K562 (cell line): ENCODE measurements around the gene IFNW1. TPM values are rescaled to one million over a fixed set of nuclear protein-coding genes. Genes with fewer than 3 reads are reported as not detected.

ENCODE experiments used
- ATAC-seq: fragments of 200-7000 bp; cut with Tn5 transposase; 3 replicates; pipeline ENCODE4 v1.9.1; 2020; ENCODE audit warnings: moderate library complexity
- BruUV-seq: library from RNA; stranded (reverse); fragments of 400-500 nt; replicated peaks from 2 replicates; lab custom pipeline; 2021; lab: Mats Ljungman, UMichigan
- CTCF ChIA-PET: fragments of 300-600 bp; formaldehyde crosslinking; extraction: SDS; loops from one replicate; lab custom pipeline; 2021; ENCODE audit warnings: low intra/inter-chr PET ratio; lab: Yijun Ruan, JAX
- POLR2A ChIA-PET: fragments of 300-600, 350-650 bp; sonication (Branson Sonifier 250); formaldehyde crosslinking; extraction: SDS; loops from one replicate; lab custom pipeline; 2021; ENCODE audit warnings: antibody characterized with exemption, inconsistent platforms; lab: Yijun Ruan, JAX
- DNase-seq, 4 experiments: peaks; one replicate each; pipeline versions ENCODE4 v3.0.0 to v3.0.0-alpha.2; 2011 to 2018; ENCODE audit warnings: low spot score in 3 of 4, mixed read lengths in 3 of 4; ENCODE audit errors: extremely low read depth in 1 of 4
- FAIRE-seq: peaks from 2 replicates; lab custom pipeline; 2011; peaks lifted over from hg19 to GRCh38; lab: Jason Lieb, UNC
- H2AFZ ChIP-seq: 2 replicates; pipeline ENCODE4 v1.6.0; 2011; ENCODE audit warnings: low read depth, low read length, control low read depth, inconsistent platforms
- H3K27ac ChIP-seq: fragments of 200-600 bp; 3 replicates; pipeline ENCODE4 v1.8.0; 2011; ENCODE audit warnings: low read depth, mild to moderate bottlenecking, control low read depth, inconsistent platforms, low read length, moderate library complexity, mixed read lengths; ENCODE audit errors: extremely low read depth
- H3K27me3 ChIP-seq, 2 experiments: fragments of 300-600 bp in 1 of 2; 2 replicates in 1 of 2; 3 replicates in 1 of 2; pipeline versions ENCODE4 v1.6.0 to v1.8.0; 2011; ENCODE audit warnings: inconsistent platforms in 2 of 2, low read length in 2 of 2, mild to moderate bottlenecking in 1 of 2, mixed read lengths in 1 of 2, moderate library complexity in 1 of 2; ENCODE audit not compliant: control insufficient read depth in 2 of 2, insufficient read depth in 2 of 2
- H3K36me3 ChIP-seq: fragments of 300-600 bp; 3 replicates; pipeline ENCODE4 v1.8.0; 2011; ENCODE audit warnings: mild to moderate bottlenecking, low read length, inconsistent platforms; ENCODE audit not compliant: control insufficient read depth, insufficient read depth
- H3K4me1 ChIP-seq, 2 experiments: fragments of 200-600 bp in 1 of 2; replicated peaks in 1 of 2; 2 replicates in 1 of 2; 3 replicates in 1 of 2; pipeline versions ENCODE4 v1.5.1 to v1.8.0; 2011; ENCODE audit warnings: inconsistent platforms in 2 of 2, low read length in 2 of 2, mild to moderate bottlenecking in 1 of 2, mixed read lengths in 1 of 2, moderate library complexity in 1 of 2; ENCODE audit not compliant: control insufficient read depth in 2 of 2, insufficient read depth in 2 of 2
- H3K4me2 ChIP-seq: 2 replicates; pipeline ENCODE4 v1.6.1; 2011; ENCODE audit warnings: low read length, control low read depth, inconsistent platforms, mixed read lengths; ENCODE audit not compliant: insufficient read depth
- H3K4me3 ChIP-seq: fragments of 200-600 bp; sonication (generic), shearing (Covaris generic); 2 replicates; pipeline ENCODE4 v1.5.1; 2016; ENCODE audit warnings: control low read depth, inconsistent platforms
- H3K79me2 ChIP-seq: fragments of 200-600 bp; 3 replicates; pipeline ENCODE4 v1.8.0; 2011; ENCODE audit warnings: low read length, inconsistent platforms; ENCODE audit not compliant: control insufficient read depth, insufficient read depth
- H3K9ac ChIP-seq, 2 experiments: 2 replicates each; pipeline versions ENCODE4 v1.6.0 to v1.6.1; 2011; ENCODE audit warnings: low read depth in 2 of 2, low read length in 2 of 2, control low read depth in 1 of 2, inconsistent platforms in 1 of 2, mild to moderate bottlenecking in 1 of 2, mixed read lengths in 1 of 2; ENCODE audit not compliant: insufficient read depth in 1 of 2
- H3K9me1 ChIP-seq: one replicate; pipeline ENCODE4 v1.6.0; 2011; ENCODE audit warnings: inconsistent platforms, mild to moderate bottlenecking, low read length, moderate library complexity; ENCODE audit not compliant: control insufficient read depth, insufficient read depth
- H3K9me3 ChIP-seq: replicated peaks from 2 replicates; pipeline ENCODE4 v1.5.1; 2011; ENCODE audit warnings: low read depth, low read length, inconsistent platforms; ENCODE audit not compliant: control insufficient read depth, insufficient read depth
- H4K20me1 ChIP-seq: replicated peaks from 2 replicates; pipeline ENCODE4 v1.6.1; 2011; ENCODE audit warnings: low read length, inconsistent platforms, mixed read lengths; ENCODE audit not compliant: control insufficient read depth, insufficient read depth
- DMBX1 ChIP-seq: fragments of 250-450 bp; sonication (Bioruptor Pico); IDR thresholded peaks from 2 replicates; pipeline ENCODE4 v1.8.0; 2022; ENCODE audit warnings: inconsistent platforms, mild to moderate bottlenecking, moderate library complexity, borderline replicate concordance
- ERF ChIP-seq: fragments of 450-650 bp; formaldehyde crosslinking; IDR thresholded peaks from 2 replicates; pipeline ENCODE4 v1.4.0; 2020; ENCODE audit warnings: mild to moderate bottlenecking, mixed read lengths
- ESRRB ChIP-seq: fragments of 250-450 bp; sonication (Bioruptor Pico); IDR thresholded peaks from 2 replicates; pipeline ENCODE4 v1.5.0; 2020; ENCODE audit warnings: mild to moderate bottlenecking, moderate library complexity, borderline replicate concordance
- FOXA1 ChIP-seq: fragments of 450-650 bp; IDR thresholded peaks from 2 replicates; pipeline ENCODE4 v1.6.1; 2016; ENCODE audit warnings: mild to moderate bottlenecking, borderline replicate concordance
- KLF13 ChIP-seq: fragments of 450-650 bp; IDR thresholded peaks from 2 replicates; pipeline ENCODE4 v1.6.1; 2016; ENCODE audit warnings: missing genetic modification characterization, low read depth, mild to moderate bottlenecking, missing compliant biosample characterization, moderate library complexity, borderline replicate concordance
- LARP7 ChIP-seq: fragments of 450-650 bp; IDR thresholded peaks from 2 replicates; pipeline ENCODE4 v1.6.1; 2016
- NCOA1 ChIP-seq: fragments of 450-650 bp; IDR thresholded peaks from 2 replicates; pipeline ENCODE4 v1.6.1; 2016; ENCODE audit warnings: low read depth
- NFE2 ChIP-seq: IDR thresholded peaks from 2 replicates; pipeline ENCODE4 v1.6.1; 2014; ENCODE audit warnings: antibody characterized with exemption, low read depth
- NFXL1 ChIP-seq: fragments of 450-650 bp; formaldehyde crosslinking; IDR thresholded peaks from 2 replicates; pipeline ENCODE4 v1.4.0; 2021; ENCODE audit warnings: mild to moderate bottlenecking
- TSC22D4 ChIP-seq: fragments of 450-650 bp; IDR thresholded peaks from 2 replicates; pipeline ENCODE4 v1.6.1; 2016; ENCODE audit warnings: missing genetic modification characterization, missing biosample characterization, control low read depth
- YY1 ChIP-seq, 3 experiments: IDR thresholded peaks; 2 replicates each; pipeline ENCODE4 v1.6.1; 2011; ENCODE audit warnings: low read length in 2 of 3, mild to moderate bottlenecking in 2 of 3, moderate library complexity in 2 of 3, borderline replicate concordance in 1 of 3, control low read depth in 1 of 3, low read depth in 1 of 3; ENCODE audit not compliant: insufficient read depth in 3 of 3, insufficient replicate concordance in 2 of 3, control insufficient read depth in 1 of 3, insufficient read length in 1 of 3; ENCODE audit errors: extremely low read depth in 1 of 3
- ZBTB7A ChIP-seq: IDR thresholded peaks from 2 replicates; pipeline ENCODE4 v1.6.1; 2011; ENCODE audit warnings: low read depth, mild to moderate bottlenecking, low read length, moderate library complexity, borderline replicate concordance; ENCODE audit not compliant: control insufficient read depth
- ZNF583 ChIP-seq: fragments of 250-450 bp; sonication (Bioruptor Pico); IDR thresholded peaks from 2 replicates; pipeline ENCODE4 v1.4.0; 2020
- ZNF830 ChIP-seq: fragments of 250-450 bp; sonication (Bioruptor Pico); IDR thresholded peaks from 2 replicates; pipeline ENCODE4 v1.5.0; 2021; ENCODE audit warnings: mild to moderate bottlenecking
- WGBS: fragments of 100-300 bp; shearing (Covaris generic); methylation state at CpG from one replicate; pipeline ENCODE4 v1.1.6; 2016; ENCODE audit warnings: low coverage, mixed read lengths; ENCODE audit not compliant: insufficient coverage; ENCODE audit errors: missing lambda C conversion rate; 5-methylcytosine and 5-hydroxymethylcytosine counted together
- in situ Hi-C: fragments of 300-500 bp; cut with MboI; formaldehyde crosslinking; loops from 4 replicates; pipeline ENCODE4 v1.15.0; 2018; ENCODE audit warnings: inconsistent platforms, mixed read lengths
- intact Hi-C: fragments of 100-400 bp; cut with micrococcal nuclease; formaldehyde crosslinking; loops from 2 replicates; pipeline ENCODE4 v1.14.2; 2022
- polyA plus RNA-seq, 8 experiments: library from polyadenylated mRNA; depleted of rRNA in 4 of 8; stranded (reverse) in 5 of 8; unstranded in 3 of 8; fragments of >200 nt; fragmentation: Nextera tagmentation in 2 of 8; fragmentation: Illumina TruSeq in 1 of 8; extraction: Ambion mirVana in 2 of 8; extraction: Trizol in 1 of 8; gene quantifications; 2 replicates each; pipeline versions ENCODE4 v1.2.1 to v1.2.3, GENCODE V29; 2011 to 2014; ENCODE audit warnings: inconsistent platforms in 1 of 8, missing spikeins in 1 of 8
- total RNA-seq, 7 experiments: library from RNA; depleted of rRNA in 6 of 7; stranded (reverse); fragments of >200 nt in 6 of 7; fragmentation: Illumina TruSeq in 2 of 7; extraction: Trizol in 2 of 7; gene quantifications; 2 replicates each; pipeline versions ENCODE4 v1.2.1 to v1.2.3, GENCODE V29; 2011 to 2021; ENCODE audit warnings: low replicate concordance in 1 of 7
- TF ChIP-seq, protein P1 (sequence below): fragments of 450-650 bp; IDR thresholded peaks from 2 replicates; pipeline ENCODE4 v1.6.1; 2016; ENCODE audit warnings: low read depth, mild to moderate bottlenecking, moderate library complexity
- TF ChIP-seq, protein P2 (sequence below), 2 experiments: fragments of 250-450 bp in 1 of 2; fragments of 450-650 bp in 1 of 2; sonication (Bioruptor Pico) in 1 of 2; IDR thresholded peaks; 2 replicates each; pipeline versions ENCODE4 v1.6.1 to v1.8.0; 2016 to 2021; ENCODE audit warnings: mild to moderate bottlenecking in 2 of 2, moderate library complexity in 2 of 2, missing compliant biosample characterization in 1 of 2, missing genetic modification characterization in 1 of 2

Gene IFNW1
- total and polyA plus RNA-seq, 9 of the 15 experiments (the other 6 are each of a cell fraction or from before 2014, with no cell fraction given), result not detected

DNA sequence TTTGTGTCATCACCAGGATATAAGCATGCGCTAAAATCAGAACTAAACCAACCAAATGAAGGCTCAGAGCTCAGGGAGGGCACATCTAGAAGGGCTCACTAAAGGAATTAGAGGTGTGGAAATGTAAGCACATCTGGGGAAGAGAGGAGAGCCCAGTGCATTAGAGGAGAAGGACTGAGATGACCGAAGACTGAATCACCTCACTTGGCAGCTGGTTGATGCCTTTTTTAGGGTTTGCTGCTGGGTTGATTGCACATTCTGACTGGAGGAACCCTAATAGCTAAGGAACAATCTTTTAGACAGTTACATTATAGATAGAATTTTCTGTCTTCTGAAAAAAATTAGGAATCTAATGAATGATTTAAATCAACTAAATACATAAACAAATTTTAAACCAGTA is 33.0 kb upstream of the IFNW1 start:
- Histone ChIP-seq H3K27ac (no peak overlapping the region), H3K79me2 (no peaks in the 10 kb centered on the region), H3K9me1 (no peaks in the 10 kb centered on the region), H3K4me3 (no peak overlapping the region), H3K4me1 (no peaks in the 10 kb centered on the region), H3K36me3 (no peaks in the 10 kb centered on the region), H2AFZ (no peak overlapping the region)
- no peak for ATAC-seq
- in situ Hi-C loops, result no loop called here
- POLR2A ChIA-PET, result no interaction called here
- TF ChIP-seq TSC22D4 (tag), result no peak
- TF ChIP-seq ZBTB7A, result no peak
- TF ChIP-seq, all 486 proteins: peak for 0
- intact Hi-C loops, result no loop called here
- DNase-seq, result no peak
- H4K20me1 ChIP-seq, result no peaks in the 10 kb centered on the region
- no peak overlapping the region for H3K4me2 ChIP-seq
- no peak overlapping the region for H3K9ac ChIP-seq
- FAIRE-seq, result no peak
- BruUV-seq, result no TSS peak
- H3K9me3 ChIP-seq, result no peaks in the 10 kb centered on the region
- H3K27me3 ChIP-seq, result no peaks in the 10 kb centered on the region
- no CpG with 5 or more reads among the region's 2 CpGs for WGBS
- CTCF ChIA-PET, result no interaction called here

DNA sequence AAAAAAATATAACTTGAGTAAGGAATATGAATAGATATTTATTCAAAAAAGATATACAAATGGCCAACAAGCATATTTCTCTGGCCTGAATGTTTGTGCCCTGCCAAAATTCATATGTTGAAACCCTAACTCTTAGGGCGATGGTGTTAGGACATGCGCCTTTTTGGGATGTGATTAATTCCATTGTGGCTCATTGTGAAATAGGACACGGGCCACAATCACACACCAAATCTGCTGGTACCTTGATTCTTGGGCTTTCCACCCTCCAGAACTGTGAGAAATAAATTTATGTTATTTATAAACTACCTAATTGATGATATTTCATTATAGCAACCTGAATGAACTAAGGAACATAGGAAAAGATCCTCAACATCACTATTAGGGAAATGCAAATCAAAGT is 30.5 kb upstream of the IFNW1 start:
- Histone ChIP-seq H3K79me2 (no peaks in the 10 kb centered on the region), H3K27me3 (no peaks in the 10 kb centered on the region), H2AFZ (no peak overlapping the region), H3K9ac (no peak overlapping the region), H3K36me3 (no peaks in the 10 kb centered on the region), H3K27ac (no peak overlapping the region), H3K9me1 (no peaks in the 10 kb centered on the region), H3K4me3 (no peak overlapping the region), H4K20me1 (no peaks in the 10 kb centered on the region), H3K4me2 (no peak overlapping the region), H3K9me3 (no peaks in the 10 kb centered on the region), H3K4me1 (no peaks in the 10 kb centered on the region)
- ATAC-seq (no peak), DNase-seq (no peak), FAIRE-seq (no peak)
- intact Hi-C loops, result no loop called here
- CTCF ChIA-PET, result no interaction called here
- BruUV-seq, result no TSS peak
- no CpG with 5 or more reads among the region's 3 CpGs for WGBS
- POLR2A ChIA-PET, result no interaction called here
- in situ Hi-C loops, result no loop called here
- TF ChIP-seq ZNF583 (no peak), NFXL1 (CRISPR knock-in tag) (no peak), FOXA1 (no peak), ZNF830 (CRISPR knock-in tag) (no peak), ESRRB (CRISPR knock-in tag) (no peak), NFE2 (no peak), ERF (CRISPR knock-in tag) (no peak), ZBTB7A (no peak), YY1 (IDR thresholded peaks at IDR 0.05; ENCODE audit: borderline replicate concordance in 1 of 3, control insufficient read depth in 1 of 3, extremely low read depth in 1 of 3, insufficient read depth in 3 of 3, insufficient read length in 1 of 3, insufficient replicate concordance in 2 of 3, low read depth in 1 of 3, low read length in 2 of 3) (no peak), NCOA1 (no peak), DMBX1 (CRISPR knock-in tag) (no peak), KLF13 (tag) (no peak), LARP7 (no peak)
- TF ChIP-seq, protein P1, sequence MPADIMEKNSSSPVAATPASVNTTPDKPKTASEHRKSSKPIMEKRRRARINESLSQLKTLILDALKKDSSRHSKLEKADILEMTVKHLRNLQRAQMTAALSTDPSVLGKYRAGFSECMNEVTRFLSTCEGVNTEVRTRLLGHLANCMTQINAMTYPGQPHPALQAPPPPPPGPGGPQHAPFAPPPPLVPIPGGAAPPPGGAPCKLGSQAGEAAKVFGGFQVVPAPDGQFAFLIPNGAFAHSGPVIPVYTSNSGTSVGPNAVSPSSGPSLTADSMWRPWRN, result no peak
- TF ChIP-seq, protein P2, sequence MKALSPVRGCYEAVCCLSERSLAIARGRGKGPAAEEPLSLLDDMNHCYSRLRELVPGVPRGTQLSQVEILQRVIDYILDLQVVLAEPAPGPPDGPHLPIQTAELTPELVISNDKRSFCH (CRISPR knock-in tag; IDR thresholded peaks at IDR 0.05), result no peak
- TF ChIP-seq, protein P2 (tag; IDR thresholded peaks at IDR 0.05), result no peak
